H9 (cell line): ENCODE results near the gene AHI1. TPM values are rescaled to one million over a fixed set of nuclear protein-coding genes. Genes with fewer than 3 reads are reported as not detected.
A peak's percentile ranks its signal among the peaks of the same experiment; 100 is the strongest.

ENCODE experiments used
- DNase-seq: peaks from one replicate; pipeline ENCODE4 v3.0.0-alpha.2; 2017
- H2AFZ ChIP-seq: one replicate; pipeline ENCODE4 v1.6.1; 2013; ENCODE audit warnings: mild to moderate bottlenecking, low read length, control low read depth, moderate library complexity
- H2AK5ac ChIP-seq: 2 replicates; pipeline ENCODE4 v1.6.1; 2013; ENCODE audit warnings: low read length, control low read depth, mixed read lengths; ENCODE audit not compliant: insufficient read length
- H2BK120ac ChIP-seq: one replicate; pipeline ENCODE4 v1.6.1; 2013; ENCODE audit warnings: low read depth, mild to moderate bottlenecking, low read length, control low read depth, inconsistent platforms; ENCODE audit not compliant: poor library complexity, severe bottlenecking
- H2BK12ac ChIP-seq: 2 replicates; pipeline ENCODE4 v1.6.1; 2013; ENCODE audit warnings: low read length, control low read depth, mixed read lengths, low read depth; ENCODE audit not compliant: insufficient read length
- H2BK15ac ChIP-seq: 2 replicates; pipeline ENCODE4 v1.6.1; 2013; ENCODE audit warnings: low read depth, low read length, control low read depth
- H2BK20ac ChIP-seq: one replicate; pipeline ENCODE4 v1.6.1; 2013; ENCODE audit warnings: low read depth, mild to moderate bottlenecking, low read length, control low read depth, inconsistent platforms; ENCODE audit not compliant: poor library complexity, severe bottlenecking
- H2BK5ac ChIP-seq: 2 replicates; pipeline ENCODE4 v1.6.1; 2013; ENCODE audit warnings: low read length, control low read depth, mixed read lengths; ENCODE audit not compliant: insufficient read length
- H3K14ac ChIP-seq: 2 replicates; pipeline ENCODE4 v1.6.1; 2013; ENCODE audit warnings: low read length, control low read depth; ENCODE audit not compliant: insufficient read depth
- H3K18ac ChIP-seq: 2 replicates; pipeline ENCODE4 v1.6.1; 2013; ENCODE audit warnings: low read depth, mild to moderate bottlenecking, mixed read lengths, low read length, control low read depth; ENCODE audit not compliant: insufficient read length
- H3K23ac ChIP-seq: 2 replicates; pipeline ENCODE4 v1.6.1; 2013; ENCODE audit warnings: low read length, control low read depth, mixed read lengths, low read depth; ENCODE audit not compliant: insufficient read length
- H3K23me2 ChIP-seq: 2 replicates; pipeline ENCODE4 v1.6.1; 2013; ENCODE audit warnings: low read depth, mild to moderate bottlenecking, mixed read lengths, low read length, control low read depth; ENCODE audit not compliant: insufficient read length, poor library complexity, severe bottlenecking
- H3K27ac ChIP-seq: 2 replicates; pipeline ENCODE4 v1.5.1; 2013; ENCODE audit warnings: low read length, control low read depth, mixed read lengths, low read depth; ENCODE audit not compliant: insufficient read length
- H3K27me3 ChIP-seq: 2 replicates; pipeline ENCODE4 v1.6.1; 2013; ENCODE audit warnings: low read length, control low read depth, inconsistent platforms; ENCODE audit not compliant: insufficient read depth
- H3K4ac ChIP-seq: 2 replicates; pipeline ENCODE4 v1.6.1; 2013; ENCODE audit warnings: low read depth, mild to moderate bottlenecking, control low read depth, inconsistent platforms, low read length, moderate library complexity
- H3K4me1 ChIP-seq: 2 replicates; pipeline ENCODE4 v1.6.1; 2013; ENCODE audit warnings: low read length, control low read depth, inconsistent platforms; ENCODE audit not compliant: insufficient read depth
- H3K4me2 ChIP-seq: 2 replicates; pipeline ENCODE4 v1.6.1; 2013; ENCODE audit warnings: low read length, control low read depth, mixed read lengths; ENCODE audit not compliant: insufficient read length, insufficient read depth
- H3K56ac ChIP-seq: 2 replicates; pipeline ENCODE4 v1.6.1; 2013; ENCODE audit warnings: low read depth, mild to moderate bottlenecking, mixed read lengths, low read length, control low read depth; ENCODE audit not compliant: insufficient read length
- H3K79me1 ChIP-seq: 2 replicates; pipeline ENCODE4 v1.6.1; 2013; ENCODE audit warnings: low read depth, mild to moderate bottlenecking, moderate library complexity, low read length, control low read depth, inconsistent platforms; ENCODE audit not compliant: insufficient read depth, poor library complexity, severe bottlenecking
- H3K79me2 ChIP-seq: 2 replicates; pipeline ENCODE4 v1.6.1; 2013; ENCODE audit warnings: low read length, control low read depth, inconsistent platforms; ENCODE audit not compliant: insufficient read depth
- H3K9ac ChIP-seq: 2 replicates; pipeline ENCODE4 v1.6.1; 2013; ENCODE audit warnings: low read length, control low read depth, mixed read lengths; ENCODE audit not compliant: insufficient read length; ENCODE audit errors: extremely low read depth
- H3K9me3 ChIP-seq: one replicate; pipeline ENCODE4 v1.6.1; 2013; ENCODE audit warnings: low read depth, low read length, inconsistent platforms; ENCODE audit not compliant: control insufficient read depth
- H3T11ph ChIP-seq: one replicate; pipeline ENCODE4 v1.6.1; 2013; ENCODE audit warnings: mild to moderate bottlenecking, low read length, control low read depth, inconsistent platforms
- H4K20me1 ChIP-seq: one replicate; pipeline ENCODE4 v1.6.1; 2013; ENCODE audit not compliant: control insufficient read depth, insufficient read length, insufficient read depth
- H4K5ac ChIP-seq: 2 replicates; pipeline ENCODE4 v1.6.1; 2013; ENCODE audit warnings: low read depth, mild to moderate bottlenecking, mixed read lengths, low read length, control low read depth; ENCODE audit not compliant: insufficient read length
- H4K8ac ChIP-seq: replicated peaks from 2 replicates; pipeline ENCODE4 v1.6.1; 2013; ENCODE audit warnings: low read length, control low read depth, mixed read lengths, low read depth; ENCODE audit not compliant: insufficient read length
- H4K91ac ChIP-seq: 2 replicates; pipeline ENCODE4 v1.6.1; 2013; ENCODE audit warnings: low read depth, mild to moderate bottlenecking, moderate library complexity, mixed read lengths, low read length, control low read depth; ENCODE audit not compliant: insufficient read length
- H3K27ac Mint-ChIP-seq, 3 experiments: 2 replicates in 2 of 3; 3 replicates in 1 of 3; pipeline ENCODE4 v1.8.0; 2020 to 2021; ENCODE audit warnings: mixed read lengths in 3 of 3, mild to moderate bottlenecking in 1 of 3, moderate library complexity in 1 of 3
- H3K27me3 Mint-ChIP-seq: 2 replicates; pipeline ENCODE4 v1.8.0; 2021; ENCODE audit warnings: low read depth, mild to moderate bottlenecking, moderate library complexity, mixed read lengths
- H3K36me3 Mint-ChIP-seq, 3 experiments: 2 replicates in 2 of 3; 3 replicates in 1 of 3; pipeline ENCODE4 v1.8.0; 2020 to 2021; ENCODE audit warnings: low read depth in 3 of 3, mixed read lengths in 3 of 3; ENCODE audit not compliant: insufficient read depth in 1 of 3
- H3K4me1 Mint-ChIP-seq, 2 experiments: 2 replicates each; pipeline ENCODE4 v1.8.0; 2020; ENCODE audit warnings: mixed read lengths in 2 of 2
- H3K4me3 Mint-ChIP-seq, 2 experiments: 2 replicates in 1 of 2; 3 replicates in 1 of 2; pipeline ENCODE4 v1.8.0; 2020 to 2021; ENCODE audit warnings: mild to moderate bottlenecking in 2 of 2, mixed read lengths in 2 of 2, moderate library complexity in 1 of 2
- H3K9me3 Mint-ChIP-seq, 2 experiments: 2 replicates in 1 of 2; 3 replicates in 1 of 2; pipeline ENCODE4 v1.8.0; 2020; ENCODE audit warnings: mild to moderate bottlenecking in 2 of 2, mixed read lengths in 2 of 2, moderate library complexity in 1 of 2
- WGBS: extraction: QIAGEN DNeasy Blood & Tissue Kit; methylation state at CpG from one replicate; pipeline ENCODE4 v1.1.7; 2013; ENCODE audit warnings: missing lambda C conversion rate, low lambda C conversion rate, mixed read lengths; ENCODE audit not compliant: insufficient read length; ENCODE audit errors: extremely low coverage; 5-methylcytosine and 5-hydroxymethylcytosine counted together
- total RNA-seq: library from RNA; stranded (reverse); gene quantifications from 2 replicates; pipeline ENCODE4 v1.2.1, GENCODE V29; 2021
- TF ChIP-seq, protein P1 (sequence below): fragments of 200-600 bp; sonication (generic); conservative IDR thresholded peaks from 3 replicates; pipeline ENCODE4 v1.8.0; 2021; ENCODE audit warnings: antibody characterized with exemption, mild to moderate bottlenecking

The AHI1 gene
- total RNA-seq, 1 experiment from 2014 or later: 9.9 TPM

DNA sequence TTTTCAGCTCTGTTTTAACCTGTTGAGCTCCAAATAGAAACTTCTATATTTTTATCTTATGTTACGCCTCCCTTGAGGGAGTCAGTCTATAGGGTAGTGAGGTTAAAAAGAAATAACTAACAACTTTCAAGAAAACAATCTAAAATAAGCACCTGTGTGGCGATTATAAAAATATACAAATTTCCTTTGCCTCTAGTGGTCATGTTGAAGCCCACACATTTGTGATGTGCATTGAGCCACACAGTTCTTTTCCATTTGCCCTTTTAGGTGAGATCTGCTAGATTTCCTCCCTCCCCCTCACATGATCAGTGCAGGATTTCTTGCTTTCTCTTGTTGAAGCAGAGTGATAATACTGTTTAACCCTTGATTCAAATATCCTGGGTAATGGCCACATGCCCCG lies 232.3 kb downstream of the AHI1 start:
- H2BK120ac ChIP-seq: no peak overlapping the region
- H3K27ac ChIP-seq: no peak overlapping the region
- H2AFZ ChIP-seq: no peak overlapping the region
- H3K18ac ChIP-seq: no peak overlapping the region
- H3K36me3 Mint-ChIP-seq: peaks cover 0 to 10% (median 0%) of the 10 kb centered on the region in 3 experiments; a peak in 2 of 7 replicates
- H3K27me3 Mint-ChIP-seq: peaks cover 2% of the 10 kb centered on the region
- H4K5ac ChIP-seq: no peak overlapping the region
- H3K9ac ChIP-seq: no peak overlapping the region
- H2BK20ac ChIP-seq: no peak overlapping the region
- H3K9me3 ChIP-seq: no peaks in the 10 kb centered on the region
- TF ChIP-seq, protein P1, sequence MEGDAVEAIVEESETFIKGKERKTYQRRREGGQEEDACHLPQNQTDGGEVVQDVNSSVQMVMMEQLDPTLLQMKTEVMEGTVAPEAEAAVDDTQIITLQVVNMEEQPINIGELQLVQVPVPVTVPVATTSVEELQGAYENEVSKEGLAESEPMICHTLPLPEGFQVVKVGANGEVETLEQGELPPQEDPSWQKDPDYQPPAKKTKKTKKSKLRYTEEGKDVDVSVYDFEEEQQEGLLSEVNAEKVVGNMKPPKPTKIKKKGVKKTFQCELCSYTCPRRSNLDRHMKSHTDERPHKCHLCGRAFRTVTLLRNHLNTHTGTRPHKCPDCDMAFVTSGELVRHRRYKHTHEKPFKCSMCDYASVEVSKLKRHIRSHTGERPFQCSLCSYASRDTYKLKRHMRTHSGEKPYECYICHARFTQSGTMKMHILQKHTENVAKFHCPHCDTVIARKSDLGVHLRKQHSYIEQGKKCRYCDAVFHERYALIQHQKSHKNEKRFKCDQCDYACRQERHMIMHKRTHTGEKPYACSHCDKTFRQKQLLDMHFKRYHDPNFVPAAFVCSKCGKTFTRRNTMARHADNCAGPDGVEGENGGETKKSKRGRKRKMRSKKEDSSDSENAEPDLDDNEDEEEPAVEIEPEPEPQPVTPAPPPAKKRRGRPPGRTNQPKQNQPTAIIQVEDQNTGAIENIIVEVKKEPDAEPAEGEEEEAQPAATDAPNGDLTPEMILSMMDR: peak; percentile 20; the same call in 1 of the 3 replicates
- no peak overlapping the region for H3K4me2 ChIP-seq
- no peak overlapping the region for H3K27ac Mint-ChIP-seq
- no peak overlapping the region for H2BK12ac ChIP-seq
- H2AK5ac ChIP-seq: no peak overlapping the region
- WGBS: no CpG with 5 or more reads among the region's 3 CpGs
- no peaks in the 10 kb centered on the region for H3K23me2 ChIP-seq
- H4K20me1 ChIP-seq: no peaks in the 10 kb centered on the region
- no peak for DNase-seq
- H3K9me3 Mint-ChIP-seq: no peaks in the 10 kb centered on the region
- H3K27me3 ChIP-seq: no peaks in the 10 kb centered on the region
- H3K4ac ChIP-seq: no peak overlapping the region
- no peak overlapping the region for H3T11ph ChIP-seq
- no peak overlapping the region; a peak in 1 of 5 replicates for H3K4me3 Mint-ChIP-seq
- no peak overlapping the region for H2BK5ac ChIP-seq
- no peak overlapping the region for H4K91ac ChIP-seq
- H3K23ac ChIP-seq: no peak overlapping the region
- H3K4me1 Mint-ChIP-seq: peaks cover 29 to 34% of the 10 kb centered on the region in 2 experiments
- H3K79me1 ChIP-seq: no peaks in the 10 kb centered on the region
- no peak overlapping the region for H2BK15ac ChIP-seq
- H4K8ac ChIP-seq: no peak overlapping the region
- H3K4me1 ChIP-seq: peaks cover 3% of the 10 kb centered on the region; the same call in 1 of the 2 replicates
- no peaks in the 10 kb centered on the region for H3K79me2 ChIP-seq
- H3K56ac ChIP-seq: no peak overlapping the region
- H3K14ac ChIP-seq: no peak overlapping the region
